RPMI8226 (cell line): ENCODE measurements around the gene NECTIN2.
A peak's percentile ranks its signal among the peaks of the same experiment; 100 is the strongest.

ENCODE experiments used
- DNase-seq: peaks from one replicate; pipeline ENCODE4 v3.0.0-alpha.2; 2015

NECTIN2 gene

DNA sequence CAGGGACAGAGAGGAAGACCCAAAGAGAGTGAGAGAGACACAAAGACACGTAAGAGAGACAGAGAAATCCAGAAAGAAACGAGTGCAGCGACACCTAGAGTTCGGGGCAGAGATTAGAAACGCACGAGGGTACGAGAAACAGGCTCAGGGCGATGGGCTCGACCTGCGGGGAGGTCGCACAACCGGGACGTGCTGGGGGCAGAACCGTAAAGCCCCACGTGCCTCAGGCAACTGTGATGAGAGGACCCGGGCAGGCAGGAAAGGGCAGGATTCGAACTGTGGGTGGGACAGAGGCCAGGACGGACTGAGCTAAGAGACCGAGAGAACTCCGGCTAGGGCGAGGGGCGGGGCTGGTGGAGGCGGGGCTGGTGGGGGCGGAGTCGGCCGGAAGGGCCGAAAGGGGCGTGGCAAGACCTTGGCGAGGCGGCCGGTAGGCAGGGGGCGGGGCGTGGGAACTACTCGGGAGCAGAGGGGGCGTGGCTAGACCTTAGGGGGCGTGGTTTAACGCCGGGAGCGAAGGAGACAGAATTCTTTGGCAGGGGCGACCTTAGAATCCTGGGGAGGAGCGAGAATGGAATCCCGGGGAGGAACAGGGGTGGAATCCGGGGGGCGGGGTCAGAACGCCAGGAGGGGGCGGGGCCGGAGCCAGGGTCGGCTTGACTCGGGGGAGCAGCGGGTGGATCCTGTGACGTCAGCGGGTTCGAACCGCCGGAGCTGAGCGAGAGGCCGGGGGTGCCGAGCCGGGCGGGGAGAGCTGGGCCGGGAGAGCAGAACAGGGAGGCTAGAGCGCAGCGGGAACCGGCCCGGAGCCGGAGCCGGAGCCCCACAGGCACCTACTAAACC, at the start of gene NECTIN2:
TSS of gene NECTIN2 (plus strand) at position 686 of the 843 bp plus-strand sequence. CDS start 229 bp downstream, outside the sequence.
- peak; percentile 91 for DNase-seq

DNA sequence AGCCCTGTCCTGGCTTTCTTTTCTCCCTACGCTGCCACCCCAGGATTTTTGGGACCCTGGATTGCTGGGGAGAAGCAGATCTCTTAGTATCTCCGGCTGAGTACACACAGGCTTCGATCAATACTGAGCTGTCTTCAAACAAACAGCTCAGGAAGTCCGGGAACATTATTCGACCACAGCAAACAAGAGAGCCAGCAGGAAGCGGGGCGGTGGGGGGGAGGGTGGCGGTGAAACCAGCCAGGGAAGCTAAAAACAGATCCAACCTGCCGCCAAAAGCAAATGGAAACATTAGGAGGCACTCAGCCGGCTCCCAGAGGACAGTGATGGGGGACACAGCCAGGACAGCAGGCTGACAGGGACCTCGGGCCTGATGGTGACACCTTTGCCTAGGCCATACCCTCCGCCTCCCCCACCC, 49.4 kb upstream of the NECTIN2 start:
- DNase-seq: no peak

GRCh38 chr19:44799627-44800346, 46.3 kb upstream of the NECTIN2 start:
- no peak for DNase-seq

DNA sequence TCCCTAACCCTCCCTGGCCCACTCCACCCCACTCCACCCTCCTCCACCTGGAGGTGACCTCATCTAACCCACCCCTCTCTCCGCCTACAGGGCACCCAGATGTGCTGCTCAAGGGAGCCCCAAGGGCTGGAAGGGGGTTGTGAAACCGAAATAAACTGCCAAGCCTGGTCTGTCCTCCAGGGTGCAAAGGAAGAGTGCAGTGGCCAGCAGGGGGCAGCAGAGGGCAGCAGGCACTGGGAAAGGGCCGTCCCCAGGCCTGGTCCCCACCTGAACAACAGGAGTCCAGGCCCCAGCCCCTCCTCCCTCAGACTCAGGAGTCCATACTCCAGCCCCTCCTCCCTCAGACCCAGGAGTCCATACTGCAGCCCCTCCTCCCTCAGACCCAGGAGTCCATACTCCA, 45.6 kb upstream of the NECTIN2 start:
- DNase-seq: peak; percentile 87

DNA sequence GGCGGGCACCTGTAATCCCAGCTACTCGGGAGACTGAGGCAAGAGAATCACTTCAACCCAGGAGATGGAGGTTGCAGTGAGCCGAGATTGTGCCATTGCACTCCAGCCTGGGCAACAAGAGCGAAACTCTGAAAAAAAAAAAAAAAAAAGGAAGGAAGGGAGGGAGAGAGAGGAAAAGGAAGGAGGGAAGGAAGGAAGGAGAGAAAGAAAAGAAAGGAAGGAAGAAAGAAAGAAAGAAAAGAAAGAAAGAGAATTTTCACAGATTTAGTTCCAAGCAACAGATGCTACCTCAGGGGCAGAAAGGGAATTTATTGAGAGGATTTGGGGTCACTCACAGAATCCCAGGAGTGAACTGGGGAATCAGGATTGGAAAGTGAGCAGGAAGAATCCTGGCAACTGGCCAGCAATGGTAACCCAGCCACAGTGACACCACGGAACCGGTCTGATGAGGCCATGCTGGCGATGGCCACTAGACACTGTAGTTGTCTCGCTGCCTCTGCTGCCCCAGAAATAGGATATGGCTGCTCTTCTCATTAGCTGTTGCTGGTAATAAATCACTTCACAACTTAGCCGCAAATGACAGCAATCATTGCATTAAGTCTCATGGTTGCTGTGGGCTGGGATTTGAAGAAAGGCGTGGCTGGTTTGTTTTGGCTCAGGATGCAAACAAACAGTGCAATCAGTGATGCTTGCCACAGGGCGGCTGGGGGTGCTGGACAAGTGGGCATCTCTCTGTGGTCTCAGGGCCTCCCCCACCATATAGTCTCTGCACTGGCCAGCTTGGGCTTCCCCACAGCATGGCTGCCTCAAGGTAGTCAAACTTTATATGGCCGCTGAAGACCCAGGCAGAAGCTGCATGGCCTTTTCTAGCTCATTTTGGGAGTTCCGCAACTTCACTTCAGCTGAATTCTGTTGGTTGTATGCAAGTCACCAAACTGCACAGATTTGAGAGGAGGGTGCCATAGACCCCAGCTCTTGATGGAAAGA, 42.4 kb upstream of the NECTIN2 start:
- no peak for DNase-seq

DNA sequence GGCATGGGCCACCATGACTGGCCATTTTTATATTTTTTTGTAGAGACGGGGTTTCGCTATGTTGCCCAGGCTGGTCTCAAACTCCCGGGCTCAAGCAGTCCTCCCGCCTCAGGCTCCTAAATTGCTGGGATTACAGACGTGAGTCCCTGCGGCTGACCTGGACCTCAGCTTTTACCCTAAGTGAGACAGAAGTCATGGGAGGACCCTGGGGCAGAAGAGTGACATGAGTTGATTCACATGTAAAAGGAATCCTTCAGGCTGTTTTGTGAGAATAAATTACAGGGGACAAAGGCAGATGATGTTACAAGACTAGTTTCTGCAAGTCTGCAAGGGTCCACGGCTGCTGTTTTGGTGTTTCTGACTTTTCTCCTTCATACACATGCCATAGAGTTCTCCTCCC, 39.8 kb upstream of the NECTIN2 start:
- DNase-seq: no peak

DNA sequence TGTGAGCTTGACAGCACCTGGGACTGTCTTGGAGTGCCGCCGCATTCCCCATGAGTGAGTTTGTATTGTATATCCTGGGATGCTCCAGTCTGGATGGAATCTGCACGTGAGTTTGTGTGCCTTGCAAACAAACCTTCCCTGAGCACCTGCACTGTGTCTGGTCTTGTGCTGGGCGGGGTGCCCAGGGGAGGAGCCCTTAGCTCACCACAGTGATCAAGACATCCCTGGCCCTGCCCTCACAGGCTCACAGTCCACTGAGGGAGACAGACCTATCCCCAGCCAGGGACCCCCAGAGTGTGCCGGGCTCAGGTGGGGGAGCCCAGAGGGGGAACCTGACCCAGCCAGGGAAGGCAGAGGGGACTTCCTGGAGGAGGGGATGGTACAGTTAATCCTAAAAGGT, 38.9 kb upstream of the NECTIN2 start:
- DNase-seq: peak; percentile 63

- no peak for DNase-seq
Measured at GRCh38 chr19:44807652-44808462, 38.2 kb upstream of the NECTIN2 start.

GRCh38 chr19:44808463-44809371, 37.4 kb upstream of the NECTIN2 start, which contains the start of gene BCAM:
TSS of gene BCAM (plus strand) at chr19:44809103. CDS start at chr19:44809125, 22 bp downstream.
- peak; percentile 45 for DNase-seq

DNA sequence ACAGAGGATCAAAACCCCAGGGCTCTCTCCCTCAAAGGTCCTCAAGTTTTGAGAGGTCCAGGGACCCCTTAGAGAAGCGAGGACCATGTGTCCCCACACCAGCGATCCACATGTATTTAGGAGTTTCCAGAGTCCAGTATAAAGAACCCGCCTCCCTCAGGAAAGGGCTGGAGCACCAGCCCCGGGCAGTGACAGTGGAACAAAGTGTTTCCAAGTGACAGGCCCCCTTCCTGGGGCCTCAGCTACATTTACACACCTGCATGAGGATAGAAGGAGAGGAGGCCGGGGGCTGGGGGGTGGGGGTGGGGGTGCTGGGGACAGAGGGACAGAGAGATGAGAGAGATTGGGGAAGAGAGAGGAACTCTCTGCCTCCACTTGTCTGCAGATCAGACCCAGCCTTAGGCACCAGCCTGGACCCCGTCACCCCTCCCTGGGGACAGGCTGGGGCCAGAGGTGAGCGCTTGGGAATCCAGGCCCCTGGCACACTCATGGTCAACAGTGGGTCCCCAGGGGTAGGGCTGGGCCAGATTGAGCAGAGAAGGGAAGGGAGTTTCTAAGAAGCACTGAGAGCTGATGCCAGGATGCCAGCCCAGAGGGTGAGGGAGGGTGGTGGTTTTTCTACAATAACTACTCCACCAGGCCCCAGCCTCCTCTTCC, 36.4 kb upstream of the NECTIN2 start:
- no peak for DNase-seq

- no peak for DNase-seq
Measured at GRCh38 chr19:44810234-44811121, 35.6 kb upstream of the NECTIN2 start.

DNA sequence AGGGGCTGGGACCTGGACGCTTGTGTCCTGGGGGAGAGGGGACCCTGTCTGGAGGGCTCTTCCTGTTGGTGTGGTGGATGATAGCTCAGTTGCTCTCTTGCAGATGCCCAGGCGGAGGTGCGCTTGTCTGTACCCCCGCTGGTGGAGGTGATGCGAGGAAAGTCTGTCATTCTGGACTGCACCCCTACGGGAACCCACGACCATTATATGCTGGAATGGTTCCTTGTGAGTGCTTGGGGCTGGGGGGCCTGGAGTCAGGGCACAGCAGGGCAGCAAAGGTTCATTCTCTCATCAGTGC, 35.0 kb upstream of the NECTIN2 start:
- DNase-seq: no peak

- DNase-seq: no peak
Measured at GRCh38 chr19:44812142-44812718, 33.9 kb upstream of the NECTIN2 start.

DNA sequence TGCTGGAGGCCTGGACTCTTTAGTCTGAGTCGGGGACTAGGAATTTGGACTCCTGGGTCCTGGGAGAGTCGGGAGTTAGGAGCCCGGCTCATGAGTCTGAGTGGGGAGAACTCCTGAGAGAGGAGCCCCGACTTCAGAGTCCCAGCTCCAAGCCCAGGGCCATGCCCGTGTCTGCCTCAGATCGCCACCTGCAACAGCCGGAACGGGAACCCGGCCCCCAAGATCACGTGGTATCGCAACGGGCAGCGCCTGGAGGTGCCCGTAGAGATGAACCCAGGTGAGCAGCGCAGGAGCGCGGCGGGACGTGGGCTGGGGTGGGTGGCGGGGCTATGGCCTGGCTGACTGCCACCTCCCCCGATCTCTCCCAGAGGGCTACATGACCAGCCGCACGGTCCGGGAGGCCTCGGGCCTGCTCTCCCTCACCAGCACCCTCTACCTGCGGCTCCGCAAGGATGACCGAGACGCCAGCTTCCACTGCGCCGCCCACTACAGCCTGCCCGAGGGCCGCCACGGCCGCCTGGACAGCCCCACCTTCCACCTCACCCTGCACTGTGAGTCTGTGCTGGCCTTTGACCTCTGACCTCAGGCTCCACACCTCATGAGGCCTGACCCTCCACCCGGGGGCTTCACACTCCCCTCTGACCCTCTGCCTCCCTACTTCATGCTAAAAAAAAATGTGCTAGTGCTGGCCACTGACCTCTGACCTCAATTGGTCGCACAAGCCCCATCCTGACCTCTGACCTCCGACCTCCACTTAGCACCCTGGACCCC, 32.8 kb upstream of the NECTIN2 start:
- no peak for DNase-seq

- no peak for DNase-seq
Measured at GRCh38 chr19:44813841-44814470, 32.1 kb upstream of the NECTIN2 start.

DNA sequence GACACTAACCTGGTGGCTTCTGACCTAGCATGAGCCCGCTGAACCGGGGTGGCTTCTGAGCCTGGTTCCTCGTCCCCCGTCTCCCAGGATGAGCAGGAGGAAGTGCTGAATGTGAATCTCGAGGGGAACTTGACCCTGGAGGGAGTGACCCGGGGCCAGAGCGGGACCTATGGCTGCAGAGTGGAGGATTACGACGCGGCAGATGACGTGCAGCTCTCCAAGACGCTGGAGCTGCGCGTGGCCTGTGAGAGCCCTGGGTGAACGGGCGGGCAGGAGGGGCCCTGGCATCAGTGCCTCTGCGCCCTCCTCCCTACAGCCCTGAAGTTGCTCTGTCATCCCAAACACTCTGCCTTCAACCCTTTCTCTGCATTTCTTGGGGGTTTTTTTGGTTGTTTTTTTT, 31.6 kb upstream of the NECTIN2 start:
- DNase-seq: no peak

DNA sequence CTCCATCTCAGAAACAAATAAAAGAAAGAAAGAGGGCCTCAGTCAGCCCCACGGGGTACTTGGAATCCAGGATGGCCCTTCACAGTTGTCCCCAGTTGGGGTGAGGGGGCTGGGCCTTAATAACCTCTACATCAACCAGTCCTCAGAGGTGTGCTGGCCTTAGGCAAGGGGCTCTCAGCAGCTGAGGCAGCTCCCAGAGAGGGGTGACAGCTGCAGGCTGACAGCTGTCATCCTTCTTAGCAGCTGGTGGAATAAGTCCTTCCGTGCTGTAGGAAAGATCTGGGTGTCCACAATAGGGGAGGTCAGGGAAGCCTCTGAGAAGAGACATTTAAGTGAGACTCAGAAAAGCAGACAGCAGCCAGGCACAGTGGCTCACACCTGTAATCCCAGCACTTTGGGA, 29.8 kb upstream of the NECTIN2 start:
- no peak for DNase-seq
